ENCODE data around the gene GNL2.
"Not testable (repeated sequence)": the region's sequence is repeated elsewhere in the genome, so short reads cannot be mapped to it uniquely, and the experiment has no call there.

The GNL2 gene

GRCh38 chr1:37606481-37607263 lies 10.9 kb upstream of the GNL2 start:
- no peak for DNase-seq

GRCh38 chr1:37605806-37606474 lies 10.2 kb upstream of the GNL2 start:
- no peak for DNase-seq

GRCh38 chr1:37605061-37605650 lies 9.4 kb upstream of the GNL2 start:
- no peak for DNase-seq

- DNase-seq = peak; percentile 39
Measured at GRCh38 chr1:37602750-37603694, 7.3 kb upstream of the GNL2 start.

- no peak for DNase-seq
Measured at GRCh38 chr1:37601441-37601840, 5.7 kb upstream of the GNL2 start.

GRCh38 chr1:37599940-37600339 lies 4.2 kb upstream of the GNL2 start:
- no peak for DNase-seq

GRCh38 chr1:37596182-37596667 lies 488 bp upstream of the GNL2 start:
- DNase-seq = no peak

GRCh38 chr1:37593726-37594125 lies 2.0 kb downstream of the GNL2 start:
- no peak for DNase-seq

GRCh38 chr1:37588939-37589338 lies 6.8 kb downstream of the GNL2 start:
- DNase-seq = no peak

GRCh38 chr1:37584544-37584943 lies 11.2 kb downstream of the GNL2 start:
- not testable (repeated sequence) for DNase-seq

GRCh38 chr1:37575692-37576091 lies 20.0 kb downstream of the GNL2 start:
- DNase-seq = no peak

- no peak for DNase-seq
Measured at GRCh38 chr1:37574834-37575480, 20.8 kb downstream of the GNL2 start.

GRCh38 chr1:37570528-37571334 lies 25.0 kb downstream of the GNL2 start:
- DNase-seq = no peak

GRCh38 chr1:37567023-37567422 lies 28.7 kb downstream of the GNL2 start:
- no peak for DNase-seq

- DNase-seq = no peak
Measured at GRCh38 chr1:37564892-37565291, 30.8 kb downstream of the GNL2 start.

GRCh38 chr1:37562984-37563383 lies 32.8 kb downstream of the GNL2 start:
- DNase-seq = no peak

GRCh38 chr1:37561133-37562132 lies 34.3 kb downstream of the GNL2 start:
- peak; percentile 47 for DNase-seq

GRCh38 chr1:37560401-37561132 lies 35.2 kb downstream of the GNL2 start:
- no peak for DNase-seq

GRCh38 chr1:37559957-37560379 lies 35.8 kb downstream of the GNL2 start:
- not testable (repeated sequence) for DNase-seq

Measured in 8988T (cell line).